CD4-positive, alpha-beta T cell (primary cell): Measurements from ENCODE around the gene ACYP2. TPM values are rescaled to one million over a fixed set of nuclear protein-coding genes. Genes with fewer than 3 reads are reported as not detected.

Source experiments
- ATAC-seq: fragments of 200-7000 bp; cut with Tn5 transposase; one replicate; pipeline ENCODE4 v1.10.0; 2022; ENCODE audit warnings: mild to moderate bottlenecking; ENCODE audit not compliant: poor library complexity
- CTCF ChIA-PET: fragments of 350-600 bp; sonication (Branson Sonifier 250); formaldehyde crosslinking; loops from one replicate; lab custom pipeline; 2021; ENCODE audit warnings: antibody characterized with exemption, inconsistent platforms; lab: Charles Lee
- POLR2A ChIA-PET: fragments of 350-600 bp; sonication (Branson Sonifier 250); formaldehyde crosslinking; loops from one replicate; lab custom pipeline; 2021; ENCODE audit warnings: antibody characterized with exemption, inconsistent platforms; lab: Charles Lee
- DNase-seq, 14 experiments: peaks; one replicate each; pipeline ENCODE4 v3.0.0-alpha.2; 2013 to 2020; ENCODE audit warnings: mixed read lengths in 2 of 14
- H3K27ac ChIP-seq, 2 donors: one replicate each; pipeline versions ENCODE4 v1.5.1 to v1.7.0; 2013; ENCODE audit warnings: low read length in 2 of 2, low read depth in 1 of 2, mild to moderate bottlenecking in 1 of 2
- H3K27me3 ChIP-seq, 2 experiments: 1 replicate in 1 of 2; 2 replicates in 1 of 2; pipeline versions ENCODE4 v1.6.1 to v1.7.0; 2013; ENCODE audit warnings: low read length in 2 of 2, control low read depth in 1 of 2, mild to moderate bottlenecking in 1 of 2, moderate library complexity in 1 of 2; ENCODE audit not compliant: insufficient read depth in 2 of 2, control insufficient read depth in 1 of 2
- H3K36me3 ChIP-seq: one replicate; pipeline ENCODE4 v1.6.1; 2013; ENCODE audit warnings: low read length, control low read depth; ENCODE audit not compliant: insufficient read depth
- H3K4me1 ChIP-seq: one replicate; pipeline ENCODE4 v1.6.1; 2013; ENCODE audit warnings: low read length, control low read depth; ENCODE audit not compliant: insufficient read depth
- H3K4me3 ChIP-seq: one replicate; pipeline ENCODE4 v1.5.1; 2013; ENCODE audit warnings: mild to moderate bottlenecking, low read length, moderate library complexity
- H3K9me3 ChIP-seq, 2 experiments: 1 replicate in 1 of 2; 2 replicates in 1 of 2; pipeline versions ENCODE4 v1.6.1 to v1.7.0; 2013; ENCODE audit warnings: low read length in 2 of 2, mild to moderate bottlenecking in 2 of 2, control low read depth in 1 of 2, moderate library complexity in 1 of 2; ENCODE audit not compliant: control insufficient read depth in 1 of 2, insufficient read depth in 1 of 2
- H3K27ac Mint-ChIP-seq: one replicate; pipeline ENCODE4 v1.8.0; 2020; ENCODE audit warnings: mixed read lengths
- H3K27me3 Mint-ChIP-seq: one replicate; pipeline ENCODE4 v1.8.0; 2021; ENCODE audit warnings: mixed read lengths
- H3K36me3 Mint-ChIP-seq: one replicate; pipeline ENCODE4 v1.8.0; 2021; ENCODE audit warnings: low read depth, mixed read lengths
- H3K4me1 Mint-ChIP-seq: one replicate; pipeline ENCODE4 v1.8.0; 2021; ENCODE audit warnings: low read depth, mixed read lengths
- H3K4me3 Mint-ChIP-seq: one replicate; pipeline ENCODE4 v1.8.0; 2020; ENCODE audit warnings: mild to moderate bottlenecking, mixed read lengths
- H3K9me3 Mint-ChIP-seq: one replicate; pipeline ENCODE4 v1.8.0; 2020; ENCODE audit warnings: mixed read lengths
- intact Hi-C, 2 experiments: fragments of 100-400 bp; cut with DNase I in 1 of 2; cut with micrococcal nuclease in 1 of 2; formaldehyde crosslinking; loops; one replicate each; pipeline versions ENCODE4 v1.15.1 to v1.9.0; 2023 to 2025; cut with DNase I, micrococcal nuclease
- total RNA-seq, 174 experiments: library from RNA in 2 of 174; stranded (reverse) in 2 of 174; gene quantifications; one replicate each; pipeline ENCODE4 v1.2.3 and lab custom pipeline; 2021 to 2026
- TF ChIP-seq, protein P1 (sequence below): fragments of 200-600 bp; IDR thresholded peaks from one replicate; pipeline ENCODE4 v1.8.0; 2022; ENCODE audit warnings: antibody characterized with exemption, mild to moderate bottlenecking

The ACYP2 gene
- total RNA-seq, 2 experiments from 2014 or later: 9.3 to 10.9 TPM

DNA sequence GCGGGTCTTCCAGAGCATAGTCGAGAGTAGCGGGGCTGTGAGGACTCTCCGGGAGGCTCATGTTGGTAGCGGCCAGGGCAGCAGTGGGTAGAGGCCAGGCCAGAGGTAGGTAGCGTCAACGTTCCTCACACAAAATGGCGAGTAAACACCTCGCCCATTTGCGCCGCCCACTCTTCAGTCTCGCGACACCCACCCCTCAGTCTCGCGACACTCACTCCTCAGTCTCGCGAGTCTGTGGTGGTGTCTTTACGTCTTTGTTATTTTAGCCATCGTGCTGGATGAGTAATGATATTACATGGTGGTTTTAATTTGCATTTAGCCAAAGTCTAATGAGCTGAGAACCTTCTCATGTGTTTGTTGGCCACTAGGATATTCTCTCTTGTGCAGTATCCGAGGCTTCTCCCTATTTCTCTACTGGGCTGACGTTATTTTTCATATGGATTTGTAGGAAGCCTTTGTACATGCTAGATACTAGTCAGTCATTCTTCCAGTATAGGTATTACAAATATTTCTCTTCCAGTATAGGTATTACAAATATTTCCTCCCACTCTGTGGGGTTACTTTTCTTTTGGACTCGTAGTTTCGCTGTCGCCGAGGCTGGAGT lies 140.8 kb downstream of the ACYP2 start, which contains the start of gene TSPYL6:
TSS of gene TSPYL6 (minus strand) at position 139 of the 604 bp plus-strand sequence. CDS start at position 61, 78 bp downstream.
- Mint-ChIP-seq H3K4me3 (no peak within 1 kb of the TSS), H3K36me3 (peaks cover 23% of the 10 kb centered on the region), H3K27ac (no peak within 1 kb of the TSS), H3K4me1 (no peaks in the 10 kb centered on the region), H3K9me3 (no peaks in the 10 kb centered on the region), H3K27me3 (no peaks in the 10 kb centered on the region)
- Histone ChIP-seq H3K27ac (no peak within 1 kb of the TSS), H3K27me3 (no peaks in the 10 kb centered on the region), H3K4me1 (no peaks in the 10 kb centered on the region), H3K36me3 (no peaks in the 10 kb centered on the region), H3K4me3 (no peak within 1 kb of the TSS), H3K9me3 (peaks cover 0 to 15% of the 10 kb centered on the region in 2 experiments)
- ATAC-seq (no peak), DNase-seq (no peak)
- CTCF ChIA-PET: no interaction called here
- TF ChIP-seq, protein P1, sequence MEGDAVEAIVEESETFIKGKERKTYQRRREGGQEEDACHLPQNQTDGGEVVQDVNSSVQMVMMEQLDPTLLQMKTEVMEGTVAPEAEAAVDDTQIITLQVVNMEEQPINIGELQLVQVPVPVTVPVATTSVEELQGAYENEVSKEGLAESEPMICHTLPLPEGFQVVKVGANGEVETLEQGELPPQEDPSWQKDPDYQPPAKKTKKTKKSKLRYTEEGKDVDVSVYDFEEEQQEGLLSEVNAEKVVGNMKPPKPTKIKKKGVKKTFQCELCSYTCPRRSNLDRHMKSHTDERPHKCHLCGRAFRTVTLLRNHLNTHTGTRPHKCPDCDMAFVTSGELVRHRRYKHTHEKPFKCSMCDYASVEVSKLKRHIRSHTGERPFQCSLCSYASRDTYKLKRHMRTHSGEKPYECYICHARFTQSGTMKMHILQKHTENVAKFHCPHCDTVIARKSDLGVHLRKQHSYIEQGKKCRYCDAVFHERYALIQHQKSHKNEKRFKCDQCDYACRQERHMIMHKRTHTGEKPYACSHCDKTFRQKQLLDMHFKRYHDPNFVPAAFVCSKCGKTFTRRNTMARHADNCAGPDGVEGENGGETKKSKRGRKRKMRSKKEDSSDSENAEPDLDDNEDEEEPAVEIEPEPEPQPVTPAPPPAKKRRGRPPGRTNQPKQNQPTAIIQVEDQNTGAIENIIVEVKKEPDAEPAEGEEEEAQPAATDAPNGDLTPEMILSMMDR: no peak
- POLR2A ChIA-PET: no interaction called here
- intact Hi-C loops: no loop called here

DNA sequence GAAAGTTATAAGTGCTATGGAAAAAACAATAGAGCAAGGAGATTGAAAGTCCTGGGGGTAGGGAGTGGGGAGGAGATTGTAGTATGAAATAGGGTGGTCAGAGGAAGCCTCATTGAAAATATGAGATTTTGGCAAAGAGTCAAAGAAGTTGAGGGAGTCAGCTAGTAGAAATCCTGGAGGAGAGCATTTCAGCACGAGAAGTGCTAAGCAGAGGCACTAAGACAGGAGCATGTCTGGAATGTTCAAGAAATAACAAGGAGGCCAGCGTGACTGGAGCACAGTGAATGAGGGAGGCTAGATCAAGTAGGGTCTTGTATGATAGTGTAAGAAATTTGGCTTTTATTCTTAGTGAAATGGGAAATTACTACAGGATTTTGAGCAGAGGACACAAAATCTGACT lies 142.8 kb downstream of the ACYP2 start:
- Mint-ChIP-seq H3K4me3 (no peak overlapping the region), H3K27me3 (no peaks in the 10 kb centered on the region), H3K36me3 (peaks cover 23% of the 10 kb centered on the region), H3K9me3 (peaks cover 5% of the 10 kb centered on the region), H3K27ac (no peak overlapping the region), H3K4me1 (no peaks in the 10 kb centered on the region)
- intact Hi-C loops: no loop called here
- Histone ChIP-seq H3K27me3 (no peaks in the 10 kb centered on the region), H3K27ac (no peak overlapping the region), H3K36me3 (no peaks in the 10 kb centered on the region), H3K4me1 (no peaks in the 10 kb centered on the region), H3K9me3 (peaks cover 0 to 15% of the 10 kb centered on the region in 2 experiments), H3K4me3 (no peak overlapping the region)
- TF ChIP-seq, protein P1: no peak
- DNase-seq: no peak
- ChIA-PET POLR2A (no interaction called here), CTCF (no interaction called here)
- no peak for ATAC-seq

DNA sequence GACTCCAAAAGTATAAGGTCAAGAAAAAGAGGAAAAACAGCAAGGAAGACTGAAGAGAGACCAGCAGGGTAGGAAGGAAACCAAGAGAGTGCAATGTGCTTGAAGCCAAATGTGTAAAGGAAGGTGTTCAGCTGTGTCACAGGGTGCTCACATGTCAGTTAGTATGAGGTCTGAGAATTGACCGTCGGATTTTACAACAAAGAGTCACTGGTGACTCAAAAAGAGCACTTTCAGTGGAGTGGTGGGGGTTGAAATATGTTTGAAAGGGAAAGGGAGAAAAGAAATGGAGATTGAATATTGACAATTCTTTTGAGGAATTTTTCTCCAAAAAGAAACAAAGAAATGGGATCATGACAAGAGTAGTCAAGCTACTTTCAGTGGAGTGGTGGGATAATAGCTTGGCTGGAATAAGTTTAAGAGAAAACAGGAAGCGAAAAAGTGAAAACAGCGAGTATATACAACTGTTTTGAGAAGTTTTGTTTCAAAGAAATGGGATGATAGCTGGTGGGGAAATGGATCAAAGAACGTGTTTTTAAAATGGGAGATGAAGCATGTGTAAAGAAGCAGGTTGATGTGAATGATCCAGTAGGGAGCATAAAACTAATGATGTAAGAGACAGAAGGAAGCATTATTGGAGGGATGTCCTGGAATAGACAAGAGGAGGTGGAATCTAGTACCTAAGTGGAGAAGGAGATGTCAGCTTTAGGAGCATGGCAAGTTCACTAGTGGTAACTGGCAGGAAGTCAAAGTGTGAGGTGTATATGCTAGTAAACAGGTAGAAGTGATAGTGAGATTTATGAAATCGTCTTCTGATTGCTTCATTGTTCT lies 144.2 kb downstream of the ACYP2 start:
- TF ChIP-seq, protein P1: no peak
- H3K4me3 Mint-ChIP-seq: no peak overlapping the region
- DNase-seq: no peak
- no peak for ATAC-seq
- H3K27ac Mint-ChIP-seq: no peak overlapping the region
- H3K9me3 Mint-ChIP-seq: peaks cover 8% of the 10 kb centered on the region
- H3K9me3 ChIP-seq: peaks cover 0 to 20% of the 10 kb centered on the region in 2 experiments
- peaks cover 21% of the 10 kb centered on the region for H3K36me3 Mint-ChIP-seq
- intact Hi-C loops: no loop called here
- CTCF ChIA-PET: no interaction called here
- no peaks in the 10 kb centered on the region for H3K27me3 Mint-ChIP-seq
- no peaks in the 10 kb centered on the region for H3K36me3 ChIP-seq
- no peak overlapping the region for H3K4me3 ChIP-seq
- H3K4me1 Mint-ChIP-seq: no peaks in the 10 kb centered on the region
- no peak overlapping the region for H3K27ac ChIP-seq
- no peaks in the 10 kb centered on the region for H3K4me1 ChIP-seq
- no peaks in the 10 kb centered on the region for H3K27me3 ChIP-seq
- POLR2A ChIA-PET: no interaction called here
